HL-60 (cell line): Measurements from ENCODE around the gene C20orf204.

Source experiments
- DNase-seq, 2 experiments: peaks; one replicate each; pipeline ENCODE4 v3.0.0-alpha.2; 2010 to 2020; ENCODE audit warnings: low read depth in 1 of 2, low spot score in 1 of 2
- H3K27ac ChIP-seq: fragments of 250-450 bp; sonication (Bioruptor Pico); replicated peaks from 2 replicates; pipeline ENCODE4 v1.5.1; 2020; ENCODE audit warnings: mild to moderate bottlenecking, moderate library complexity
- H3K27me3 ChIP-seq: fragments of 250-450 bp; sonication (Bioruptor Pico); 2 replicates; pipeline ENCODE4 v1.5.1; 2021; ENCODE audit warnings: mild to moderate bottlenecking, moderate library complexity; ENCODE audit not compliant: insufficient read depth, poor library complexity, severe bottlenecking
- H3K4me3 ChIP-seq: replicated peaks from 2 replicates; pipeline ENCODE4 v1.5.1; 2011; ENCODE audit warnings: mild to moderate bottlenecking, control low read depth, low read length; ENCODE audit not compliant: insufficient read depth
- GABPA ChIP-seq: IDR thresholded peaks from 2 replicates; pipeline ENCODE4 v1.6.1; 2012; ENCODE audit warnings: low read depth
- POLR2AphosphoS5 ChIP-seq: IDR thresholded peaks from 2 replicates; pipeline ENCODE4 v1.6.1; 2012; ENCODE audit warnings: low read depth
- SPI1 ChIP-seq: IDR thresholded peaks from 2 replicates; pipeline ENCODE4 v1.6.1; 2012; ENCODE audit warnings: low read depth, mild to moderate bottlenecking, borderline replicate concordance
- TF ChIP-seq, protein P1 (sequence below): IDR thresholded peaks from 2 replicates; pipeline ENCODE4 v1.6.1; 2012; ENCODE audit warnings: low read depth; ENCODE audit not compliant: insufficient replicate concordance
- TF ChIP-seq, protein P2 (sequence below): IDR thresholded peaks from one replicate; pipeline ENCODE4 v1.5.1; 2011; ENCODE audit warnings: low read length, control low read depth, inconsistent platforms; ENCODE audit not compliant: insufficient read depth

C20orf204 gene

DNA sequence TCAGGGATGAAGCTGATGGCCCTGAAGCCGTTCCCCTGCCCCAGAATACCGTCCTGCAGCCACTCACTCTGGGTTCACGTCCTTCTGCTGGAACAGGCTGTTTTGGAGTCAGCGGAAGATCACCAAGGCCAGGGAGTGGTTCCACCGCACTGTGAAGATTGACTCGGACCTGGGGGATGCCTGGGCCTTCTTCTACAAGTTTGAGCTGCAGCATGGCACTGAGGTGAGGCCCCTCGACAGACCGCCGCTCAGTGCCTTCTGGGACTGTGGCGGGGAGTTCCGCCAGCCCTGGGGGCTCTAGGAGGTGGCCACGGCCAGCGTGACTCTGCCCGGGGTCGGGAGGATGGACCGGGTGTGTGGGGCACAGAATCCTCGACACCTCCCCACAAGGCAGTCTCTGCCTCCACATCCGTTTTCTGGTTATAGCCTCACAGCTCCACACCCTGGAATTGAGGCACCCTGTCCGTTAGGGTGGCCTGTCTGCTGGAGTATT lies 4.1 kb upstream of the C20orf204 start:
- H3K4me3 ChIP-seq, result no peak overlapping the region
- H3K27ac ChIP-seq, result no peak overlapping the region
- TF ChIP-seq SPI1, result no peak
- TF ChIP-seq POLR2AphosphoS5, result no peak
- TF ChIP-seq GABPA, result no peak
- TF ChIP-seq, protein P1, sequence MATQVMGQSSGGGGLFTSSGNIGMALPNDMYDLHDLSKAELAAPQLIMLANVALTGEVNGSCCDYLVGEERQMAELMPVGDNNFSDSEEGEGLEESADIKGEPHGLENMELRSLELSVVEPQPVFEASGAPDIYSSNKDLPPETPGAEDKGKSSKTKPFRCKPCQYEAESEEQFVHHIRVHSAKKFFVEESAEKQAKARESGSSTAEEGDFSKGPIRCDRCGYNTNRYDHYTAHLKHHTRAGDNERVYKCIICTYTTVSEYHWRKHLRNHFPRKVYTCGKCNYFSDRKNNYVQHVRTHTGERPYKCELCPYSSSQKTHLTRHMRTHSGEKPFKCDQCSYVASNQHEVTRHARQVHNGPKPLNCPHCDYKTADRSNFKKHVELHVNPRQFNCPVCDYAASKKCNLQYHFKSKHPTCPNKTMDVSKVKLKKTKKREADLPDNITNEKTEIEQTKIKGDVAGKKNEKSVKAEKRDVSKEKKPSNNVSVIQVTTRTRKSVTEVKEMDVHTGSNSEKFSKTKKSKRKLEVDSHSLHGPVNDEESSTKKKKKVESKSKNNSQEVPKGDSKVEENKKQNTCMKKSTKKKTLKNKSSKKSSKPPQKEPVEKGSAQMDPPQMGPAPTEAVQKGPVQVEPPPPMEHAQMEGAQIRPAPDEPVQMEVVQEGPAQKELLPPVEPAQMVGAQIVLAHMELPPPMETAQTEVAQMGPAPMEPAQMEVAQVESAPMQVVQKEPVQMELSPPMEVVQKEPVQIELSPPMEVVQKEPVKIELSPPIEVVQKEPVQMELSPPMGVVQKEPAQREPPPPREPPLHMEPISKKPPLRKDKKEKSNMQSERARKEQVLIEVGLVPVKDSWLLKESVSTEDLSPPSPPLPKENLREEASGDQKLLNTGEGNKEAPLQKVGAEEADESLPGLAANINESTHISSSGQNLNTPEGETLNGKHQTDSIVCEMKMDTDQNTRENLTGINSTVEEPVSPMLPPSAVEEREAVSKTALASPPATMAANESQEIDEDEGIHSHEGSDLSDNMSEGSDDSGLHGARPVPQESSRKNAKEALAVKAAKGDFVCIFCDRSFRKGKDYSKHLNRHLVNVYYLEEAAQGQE, result no peak
- TF ChIP-seq, protein P2, sequence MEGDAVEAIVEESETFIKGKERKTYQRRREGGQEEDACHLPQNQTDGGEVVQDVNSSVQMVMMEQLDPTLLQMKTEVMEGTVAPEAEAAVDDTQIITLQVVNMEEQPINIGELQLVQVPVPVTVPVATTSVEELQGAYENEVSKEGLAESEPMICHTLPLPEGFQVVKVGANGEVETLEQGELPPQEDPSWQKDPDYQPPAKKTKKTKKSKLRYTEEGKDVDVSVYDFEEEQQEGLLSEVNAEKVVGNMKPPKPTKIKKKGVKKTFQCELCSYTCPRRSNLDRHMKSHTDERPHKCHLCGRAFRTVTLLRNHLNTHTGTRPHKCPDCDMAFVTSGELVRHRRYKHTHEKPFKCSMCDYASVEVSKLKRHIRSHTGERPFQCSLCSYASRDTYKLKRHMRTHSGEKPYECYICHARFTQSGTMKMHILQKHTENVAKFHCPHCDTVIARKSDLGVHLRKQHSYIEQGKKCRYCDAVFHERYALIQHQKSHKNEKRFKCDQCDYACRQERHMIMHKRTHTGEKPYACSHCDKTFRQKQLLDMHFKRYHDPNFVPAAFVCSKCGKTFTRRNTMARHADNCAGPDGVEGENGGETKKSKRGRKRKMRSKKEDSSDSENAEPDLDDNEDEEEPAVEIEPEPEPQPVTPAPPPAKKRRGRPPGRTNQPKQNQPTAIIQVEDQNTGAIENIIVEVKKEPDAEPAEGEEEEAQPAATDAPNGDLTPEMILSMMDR, result no peak
- no peak for DNase-seq
- no peaks in the 10 kb centered on the region for H3K27me3 ChIP-seq

DNA sequence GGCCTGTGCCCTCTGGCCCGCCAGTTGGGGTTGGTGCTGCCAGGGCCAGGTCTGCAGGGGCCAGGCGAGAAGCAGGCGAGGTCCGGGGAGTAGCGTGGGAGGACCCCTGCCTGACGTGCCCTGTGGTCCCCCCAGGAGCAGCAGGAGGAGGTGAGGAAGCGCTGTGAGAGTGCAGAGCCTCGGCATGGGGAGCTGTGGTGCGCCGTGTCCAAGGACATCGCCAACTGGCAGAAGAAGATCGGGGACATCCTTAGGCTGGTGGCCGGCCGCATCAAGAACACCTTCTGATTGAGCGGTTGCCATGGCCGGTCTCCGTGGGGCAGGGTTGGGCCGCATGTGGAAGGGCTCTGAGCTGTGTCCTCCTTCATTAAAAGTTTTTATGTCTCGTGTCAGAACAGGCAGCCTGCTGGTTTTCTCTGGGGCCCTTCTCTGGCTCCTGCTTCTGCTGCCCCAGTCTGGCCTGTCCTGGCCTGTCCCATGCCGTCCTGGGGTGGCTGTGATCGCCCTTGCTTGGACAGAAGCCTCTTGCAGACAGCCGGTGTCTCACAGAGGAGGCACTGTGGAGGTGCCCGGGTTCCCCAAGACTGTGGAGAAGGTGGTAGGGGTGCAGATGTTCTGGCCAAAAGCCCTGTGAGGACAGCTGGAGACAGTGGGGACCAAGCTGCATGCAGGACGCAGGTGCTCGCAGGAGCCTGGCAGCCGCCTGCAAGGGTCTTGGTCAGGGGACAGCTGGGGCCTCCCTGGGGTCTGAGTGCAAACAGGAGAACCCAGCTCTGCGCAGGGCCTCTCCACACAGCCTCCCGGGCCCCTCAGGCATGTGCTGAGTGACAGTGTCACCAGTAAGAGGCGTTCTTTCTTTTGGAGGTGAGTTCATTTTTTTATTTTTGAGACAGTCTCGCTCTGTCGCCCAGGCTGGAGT lies 3.0 kb upstream of the C20orf204 start:
- no peak for DNase-seq
- Histone ChIP-seq H3K27me3 (peaks cover 6% of the 10 kb centered on the region), H3K4me3 (no peak overlapping the region), H3K27ac (no peak overlapping the region)
- no peak for TF ChIP-seq SPI1
- TF ChIP-seq, protein P1, result no peak
- TF ChIP-seq GABPA, result no peak
- TF ChIP-seq, protein P2, result no peak
- TF ChIP-seq POLR2AphosphoS5, result no peak

DNA sequence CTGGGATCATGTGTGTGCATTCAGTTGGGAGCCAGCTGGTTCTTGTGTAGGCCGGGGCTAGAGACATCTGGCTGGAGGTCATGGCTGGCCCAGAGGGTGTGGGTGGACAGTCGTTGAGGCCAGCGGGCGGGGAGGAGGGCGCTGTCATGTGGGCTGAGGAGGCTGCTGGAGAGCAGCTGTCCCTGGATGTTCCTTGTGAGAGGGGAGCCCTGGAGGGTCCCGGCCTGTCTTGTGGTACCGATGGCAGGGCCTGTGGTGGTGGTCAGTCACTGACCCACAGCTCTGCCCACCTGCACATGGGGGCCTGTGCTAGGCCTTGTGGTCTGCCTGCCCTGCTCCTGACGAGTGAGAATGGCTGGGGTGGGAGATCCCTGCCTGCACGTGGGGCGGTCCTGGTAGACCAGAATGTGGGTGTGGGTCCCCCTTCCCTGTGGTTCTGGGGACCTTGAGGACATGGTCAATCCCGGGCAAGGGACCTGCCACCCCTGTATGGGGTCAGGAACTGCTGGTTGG lies 1.9 kb upstream of the C20orf204 start:
- no peak for TF ChIP-seq POLR2AphosphoS5
- TF ChIP-seq, protein P1, result no peak
- TF ChIP-seq, protein P2, result no peak
- Histone ChIP-seq H3K27me3 (peaks cover 6% of the 10 kb centered on the region), H3K27ac (no peak overlapping the region), H3K4me3 (no peak overlapping the region)
- no peak for DNase-seq
